ENCODE measurements around the gene GTF2IRD1.

- TF ChIP-seq DDX20 (tag; IDR thresholded peaks at IDR 0.05; ENCODE audit: low read depth) (no peak), RFX1 (IDR thresholded peaks at IDR 0.05) (no peak), PHF8 (IDR thresholded peaks at IDR 0.05; ENCODE audit: borderline replicate concordance, low read length) (no peak)
Measured at GRCh38 chr7:74599244-74599643, 145.5 kb downstream of the GTF2IRD1 start.
